HepG2 (cell line): ENCODE measurements around the gene ING5. TPM values are rescaled to one million over a fixed set of nuclear protein-coding genes. Genes with fewer than 3 reads are reported as not detected.

ENCODE experiments used
- CREM ChIP-seq, 2 experiments: sonication (generic) in 1 of 2; formaldehyde crosslinking in 1 of 2; IDR thresholded peaks; 2 replicates each; pipeline versions ENCODE4 v1.4.0 to v1.6.1; 2016 to 2020; ENCODE audit warnings: antibody characterized with exemption in 1 of 2, mild to moderate bottlenecking in 1 of 2, missing genetic modification reagents in 1 of 2
- HNRNPK ChIP-seq: fragments of 200-400 bp; formaldehyde crosslinking; IDR thresholded peaks from 2 replicates; pipeline ENCODE4 v1.6.1; 2018; ENCODE audit warnings: low read length, low read depth, moderate library complexity, mild to moderate bottlenecking; ENCODE audit not compliant: poor library complexity, severe bottlenecking
- KDM4B ChIP-seq: sonication (generic); formaldehyde crosslinking; IDR thresholded peaks from 2 replicates; pipeline ENCODE4 v1.4.0; 2020; ENCODE audit warnings: missing genetic modification reagents
- MTA3 ChIP-seq: sonication (generic); formaldehyde crosslinking; IDR thresholded peaks from 2 replicates; pipeline ENCODE4 v1.4.0; 2020; ENCODE audit warnings: missing genetic modification reagents
- NRL ChIP-seq: sonication (generic); formaldehyde crosslinking; IDR thresholded peaks from 2 replicates; pipeline ENCODE4 v1.5.0; 2020; ENCODE audit warnings: missing genetic modification reagents, mild to moderate bottlenecking, moderate library complexity, borderline replicate concordance
- RFXAP ChIP-seq: sonication (generic); formaldehyde crosslinking; IDR thresholded peaks from 2 replicates; pipeline ENCODE4 v1.4.0; 2020; ENCODE audit warnings: missing genetic modification reagents, borderline replicate concordance
- ZNF12 ChIP-seq: sonication (generic); formaldehyde crosslinking; IDR thresholded peaks from 2 replicates; pipeline ENCODE4 v1.5.0; 2020; ENCODE audit warnings: missing genetic modification reagents
- ZNF343 ChIP-seq: sonication (generic); formaldehyde crosslinking; IDR thresholded peaks from 2 replicates; pipeline ENCODE4 v1.4.0; 2020; ENCODE audit warnings: mild to moderate bottlenecking, missing genetic modification reagents
- ZNF558 ChIP-seq: sonication (generic); formaldehyde crosslinking; IDR thresholded peaks from 2 replicates; pipeline ENCODE4 v1.9.0; 2022; ENCODE audit warnings: mild to moderate bottlenecking, missing genetic modification reagents, borderline replicate concordance
- ZNF678 ChIP-seq: sonication (generic); formaldehyde crosslinking; IDR thresholded peaks from 2 replicates; pipeline ENCODE4 v1.4.0; 2020; ENCODE audit warnings: mild to moderate bottlenecking, missing genetic modification reagents
- ZNF780A ChIP-seq: sonication (generic); formaldehyde crosslinking; IDR thresholded peaks from 2 replicates; pipeline ENCODE4 v1.8.0; 2022; ENCODE audit warnings: mild to moderate bottlenecking, missing genetic modification reagents, moderate library complexity
- ZNF788 ChIP-seq: sonication (generic); formaldehyde crosslinking; IDR thresholded peaks from 2 replicates; pipeline ENCODE4 v1.5.0; 2020; ENCODE audit warnings: mild to moderate bottlenecking, missing genetic modification reagents, borderline replicate concordance
- ZSCAN22 ChIP-seq: sonication (generic); formaldehyde crosslinking; IDR thresholded peaks from 2 replicates; pipeline ENCODE4 v1.4.0; 2020; ENCODE audit warnings: mild to moderate bottlenecking, missing genetic modification reagents
- polyA plus RNA-seq, 8 experiments: library from polyadenylated mRNA; depleted of rRNA in 3 of 8; stranded (reverse) in 7 of 8; unstranded in 1 of 8; fragments of >200 nt; fragmentation: Illumina TruSeq in 4 of 8; extraction: Trizol in 4 of 8; gene quantifications; 2 replicates each; pipeline versions ENCODE4 v1.2.1 to v1.2.3, GENCODE V29; 2011 to 2016; ENCODE audit warnings: low read depth in 4 of 8, missing spikeins in 1 of 8, mixed read lengths in 1 of 8; ENCODE audit not compliant: insufficient read depth in 1 of 8
- total RNA-seq, 5 experiments: library from RNA; depleted of rRNA; stranded (reverse); fragments of >200 nt; fragmentation: Illumina TruSeq; extraction: Trizol; gene quantifications; 2 replicates each; pipeline ENCODE4 v1.2.3, GENCODE V29; 2016; ENCODE audit warnings: low read depth in 1 of 5
- TF ChIP-seq, protein P1 (sequence below): sonication (generic); formaldehyde crosslinking; IDR thresholded peaks from 2 replicates; pipeline ENCODE4 v1.4.0; 2020; ENCODE audit warnings: mild to moderate bottlenecking, missing genetic modification reagents
- TF ChIP-seq, protein P2 (sequence below): sonication (generic); formaldehyde crosslinking; IDR thresholded peaks from 2 replicates; pipeline ENCODE4 v1.8.1; 2023; ENCODE audit warnings: mild to moderate bottlenecking, moderate library complexity, missing genetic modification reagents
- TF ChIP-seq, protein P3 (sequence below), 2 experiments: IDR thresholded peaks; 2 replicates each; pipeline ENCODE4 v1.6.1; 2011 to 2012; ENCODE audit warnings: low read length in 2 of 2, borderline replicate concordance in 1 of 2, low read depth in 1 of 2, mild to moderate bottlenecking in 1 of 2, moderate library complexity in 1 of 2
- TF ChIP-seq, protein P4 (sequence below): sonication (generic); formaldehyde crosslinking; IDR thresholded peaks from 2 replicates; pipeline ENCODE4 v1.5.1; 2020; ENCODE audit warnings: mild to moderate bottlenecking, missing genetic modification reagents, borderline replicate concordance

ING5 gene
- total and polyA plus RNA-seq, 2 of the 13 experiments (the other 11 are each of a cell fraction or from before 2014, with no cell fraction given), result 61.9 to 71.9 TPM

DNA sequence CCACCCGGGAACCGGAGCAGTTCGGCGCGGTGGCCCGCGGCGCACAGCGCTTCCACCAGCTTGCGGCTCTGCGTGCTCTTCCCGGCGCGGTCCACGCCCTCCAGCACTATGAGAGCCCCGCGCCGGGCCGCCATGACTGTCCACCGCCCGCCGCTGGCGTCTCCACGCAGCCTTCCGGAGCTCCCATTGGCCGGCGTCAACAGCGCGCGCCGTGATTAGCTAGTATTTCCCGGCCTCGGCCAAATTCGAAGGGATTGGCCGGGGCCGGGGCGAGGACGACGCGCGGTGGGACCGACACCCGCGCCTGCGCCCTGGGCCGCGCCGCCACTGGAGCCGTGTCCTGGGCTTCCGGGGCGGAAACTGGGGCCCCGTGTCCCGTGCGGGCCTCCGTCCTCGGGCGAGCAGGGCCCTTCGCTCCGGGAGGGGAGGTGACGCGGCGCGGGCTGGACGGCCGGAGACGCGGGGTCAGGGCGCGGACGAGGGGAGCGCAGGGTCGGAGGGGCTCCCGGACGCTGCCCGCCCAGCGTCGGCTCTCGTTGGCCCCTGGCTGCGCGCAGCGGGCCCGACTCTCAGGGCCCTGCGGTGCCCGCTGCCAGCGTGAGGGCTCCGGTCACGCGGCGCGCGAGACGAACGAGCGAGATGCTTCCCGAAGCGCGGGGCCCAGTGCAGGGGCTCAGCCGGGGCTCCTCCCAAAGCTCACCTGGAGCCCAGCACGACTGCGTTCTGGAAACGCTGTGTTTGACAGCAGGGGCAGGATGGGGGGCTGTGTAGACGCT, 15.0 kb upstream of the ING5 start, which contains the start of gene DTYMK (continued):
- TF ChIP-seq, protein P1, sequence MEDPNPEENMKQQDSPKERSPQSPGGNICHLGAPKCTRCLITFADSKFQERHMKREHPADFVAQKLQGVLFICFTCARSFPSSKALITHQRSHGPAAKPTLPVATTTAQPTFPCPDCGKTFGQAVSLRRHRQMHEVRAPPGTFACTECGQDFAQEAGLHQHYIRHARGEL (CRISPR knock-in tag), result no peak
- TF ChIP-seq CREM (IDR thresholded peaks at IDR 0.05) (peak; percentile 72), CREM (CRISPR knock-in tag; IDR thresholded peaks at IDR 0.05) (no peak), HNRNPK (peak; percentile 84), ZNF788 (CRISPR knock-in tag) (peak; percentile 88; the same call in 1 of the 2 replicates), ZNF343 (CRISPR knock-in tag) (peak; percentile 79), MTA3 (CRISPR knock-in tag) (no peak), NRL (CRISPR knock-in tag) (peak; percentile 74), KDM4B (CRISPR knock-in tag) (no peak), RFXAP (CRISPR knock-in tag) (peak; percentile 92), ZNF678 (CRISPR knock-in tag) (0 out of 2 replicates have a peak, but pooled peaks have one; percentile 19), ZNF780A (CRISPR knock-in tag) (peak; percentile 90; the same call in 1 of the 2 replicates), ZNF558 (CRISPR knock-in tag) (peak; percentile 94; the same call in 1 of the 2 replicates), ZNF12 (CRISPR knock-in tag) (no peak), ZSCAN22 (CRISPR knock-in tag) (no peak; the same call in 1 of the 2 replicates)
- TF ChIP-seq, protein P2, sequence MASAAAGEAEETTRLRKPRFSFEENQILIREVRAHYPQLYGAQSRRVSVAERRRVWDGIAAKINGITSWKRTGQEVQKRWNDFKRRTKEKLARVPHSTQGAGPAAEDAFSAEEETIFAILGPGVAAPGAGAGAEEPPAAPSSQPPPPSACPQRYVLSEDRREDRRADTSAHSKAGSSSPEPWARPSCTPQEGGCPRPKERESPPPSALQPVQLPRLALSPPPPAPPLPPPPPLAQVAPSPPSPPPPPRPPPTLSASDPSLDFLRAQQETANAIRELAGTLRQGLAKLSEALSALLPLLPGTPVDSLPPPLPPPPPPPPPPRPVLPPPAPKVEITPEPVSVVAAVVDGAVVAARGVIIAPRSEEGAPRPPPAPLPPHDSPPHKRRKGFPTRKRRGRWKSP, result peak; percentile 94
- TF ChIP-seq, protein P3, sequence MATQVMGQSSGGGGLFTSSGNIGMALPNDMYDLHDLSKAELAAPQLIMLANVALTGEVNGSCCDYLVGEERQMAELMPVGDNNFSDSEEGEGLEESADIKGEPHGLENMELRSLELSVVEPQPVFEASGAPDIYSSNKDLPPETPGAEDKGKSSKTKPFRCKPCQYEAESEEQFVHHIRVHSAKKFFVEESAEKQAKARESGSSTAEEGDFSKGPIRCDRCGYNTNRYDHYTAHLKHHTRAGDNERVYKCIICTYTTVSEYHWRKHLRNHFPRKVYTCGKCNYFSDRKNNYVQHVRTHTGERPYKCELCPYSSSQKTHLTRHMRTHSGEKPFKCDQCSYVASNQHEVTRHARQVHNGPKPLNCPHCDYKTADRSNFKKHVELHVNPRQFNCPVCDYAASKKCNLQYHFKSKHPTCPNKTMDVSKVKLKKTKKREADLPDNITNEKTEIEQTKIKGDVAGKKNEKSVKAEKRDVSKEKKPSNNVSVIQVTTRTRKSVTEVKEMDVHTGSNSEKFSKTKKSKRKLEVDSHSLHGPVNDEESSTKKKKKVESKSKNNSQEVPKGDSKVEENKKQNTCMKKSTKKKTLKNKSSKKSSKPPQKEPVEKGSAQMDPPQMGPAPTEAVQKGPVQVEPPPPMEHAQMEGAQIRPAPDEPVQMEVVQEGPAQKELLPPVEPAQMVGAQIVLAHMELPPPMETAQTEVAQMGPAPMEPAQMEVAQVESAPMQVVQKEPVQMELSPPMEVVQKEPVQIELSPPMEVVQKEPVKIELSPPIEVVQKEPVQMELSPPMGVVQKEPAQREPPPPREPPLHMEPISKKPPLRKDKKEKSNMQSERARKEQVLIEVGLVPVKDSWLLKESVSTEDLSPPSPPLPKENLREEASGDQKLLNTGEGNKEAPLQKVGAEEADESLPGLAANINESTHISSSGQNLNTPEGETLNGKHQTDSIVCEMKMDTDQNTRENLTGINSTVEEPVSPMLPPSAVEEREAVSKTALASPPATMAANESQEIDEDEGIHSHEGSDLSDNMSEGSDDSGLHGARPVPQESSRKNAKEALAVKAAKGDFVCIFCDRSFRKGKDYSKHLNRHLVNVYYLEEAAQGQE (IDR thresholded peaks at IDR 0.05; ENCODE audit: borderline replicate concordance in 1 of 2, low read depth in 1 of 2, low read length in 2 of 2), result no peak; a peak in 1 of 4 replicates
- TF ChIP-seq, protein P4, sequence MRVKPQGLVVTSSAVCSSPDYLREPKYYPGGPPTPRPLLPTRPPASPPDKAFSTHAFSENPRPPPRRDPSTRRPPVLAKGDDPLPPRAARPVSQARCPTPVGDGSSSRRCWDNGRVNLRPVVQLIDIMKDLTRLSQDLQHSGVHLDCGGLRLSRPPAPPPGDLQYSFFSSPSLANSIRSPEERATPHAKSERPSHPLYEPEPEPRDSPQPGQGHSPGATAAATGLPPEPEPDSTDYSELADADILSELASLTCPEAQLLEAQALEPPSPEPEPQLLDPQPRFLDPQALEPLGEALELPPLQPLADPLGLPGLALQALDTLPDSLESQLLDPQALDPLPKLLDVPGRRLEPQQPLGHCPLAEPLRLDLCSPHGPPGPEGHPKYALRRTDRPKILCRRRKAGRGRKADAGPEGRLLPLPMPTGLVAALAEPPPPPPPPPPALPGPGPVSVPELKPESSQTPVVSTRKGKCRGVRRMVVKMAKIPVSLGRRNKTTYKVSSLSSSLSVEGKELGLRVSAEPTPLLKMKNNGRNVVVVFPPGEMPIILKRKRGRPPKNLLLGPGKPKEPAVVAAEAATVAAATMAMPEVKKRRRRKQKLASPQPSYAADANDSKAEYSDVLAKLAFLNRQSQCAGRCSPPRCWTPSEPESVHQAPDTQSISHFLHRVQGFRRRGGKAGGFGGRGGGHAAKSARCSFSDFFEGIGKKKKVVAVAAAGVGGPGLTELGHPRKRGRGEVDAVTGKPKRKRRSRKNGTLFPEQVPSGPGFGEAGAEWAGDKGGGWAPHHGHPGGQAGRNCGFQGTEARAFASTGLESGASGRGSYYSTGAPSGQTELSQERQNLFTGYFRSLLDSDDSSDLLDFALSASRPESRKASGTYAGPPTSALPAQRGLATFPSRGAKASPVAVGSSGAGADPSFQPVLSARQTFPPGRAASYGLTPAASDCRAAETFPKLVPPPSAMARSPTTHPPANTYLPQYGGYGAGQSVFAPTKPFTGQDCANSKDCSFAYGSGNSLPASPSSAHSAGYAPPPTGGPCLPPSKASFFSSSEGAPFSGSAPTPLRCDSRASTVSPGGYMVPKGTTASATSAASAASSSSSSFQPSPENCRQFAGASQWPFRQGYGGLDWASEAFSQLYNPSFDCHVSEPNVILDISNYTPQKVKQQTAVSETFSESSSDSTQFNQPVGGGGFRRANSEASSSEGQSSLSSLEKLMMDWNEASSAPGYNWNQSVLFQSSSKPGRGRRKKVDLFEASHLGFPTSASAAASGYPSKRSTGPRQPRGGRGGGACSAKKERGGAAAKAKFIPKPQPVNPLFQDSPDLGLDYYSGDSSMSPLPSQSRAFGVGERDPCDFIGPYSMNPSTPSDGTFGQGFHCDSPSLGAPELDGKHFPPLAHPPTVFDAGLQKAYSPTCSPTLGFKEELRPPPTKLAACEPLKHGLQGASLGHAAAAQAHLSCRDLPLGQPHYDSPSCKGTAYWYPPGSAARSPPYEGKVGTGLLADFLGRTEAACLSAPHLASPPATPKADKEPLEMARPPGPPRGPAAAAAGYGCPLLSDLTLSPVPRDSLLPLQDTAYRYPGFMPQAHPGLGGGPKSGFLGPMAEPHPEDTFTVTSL (CRISPR knock-in tag), result 0 out of 2 replicates have a peak, but pooled peaks have one; percentile 1
